ENCODE results near the gene SIRPB2. TPM values are rescaled to one million over a fixed set of nuclear protein-coding genes. Genes with fewer than 3 reads are reported as not detected.

The SIRPB2 gene
- total and polyA plus RNA-seq, 2 of the 8 experiments (the other 6 are each of a cell fraction or from before 2014, with no cell fraction given): 0.28 TPM; not detected in 1

- Histone ChIP-seq H3K4ac (replicated peaks; ENCODE audit: insufficient read length, low read depth, low read length) (no peak overlapping the region), H3K23ac (ENCODE audit: insufficient read length) (no peak overlapping the region), H3K79me2 (ENCODE audit: control insufficient read depth in 1 of 2, insufficient read depth in 2 of 2, low read length in 2 of 2) (no peaks in the 10 kb centered on the region), H4K5ac (ENCODE audit: insufficient read length, low read depth, low read length) (no peak overlapping the region), H3K9ac (replicated peaks in 1 of 4; ENCODE audit: extremely low read depth in 1 of 4, low read depth in 3 of 4, low read length in 3 of 4) (no peak overlapping the region), H3K27me3 (replicated peaks in 1 of 4; ENCODE audit: control insufficient read depth in 3 of 4, extremely low read depth in 1 of 4, insufficient read depth in 3 of 4, low read length in 3 of 4) (peaks cover 0 to 4% (median 1%) of the 10 kb centered on the region in 4 experiments; a peak in 2 of 7 replicates), H3K4me3 (ENCODE audit: extremely low read depth in 1 of 4, insufficient read depth in 2 of 4, low read depth in 3 of 4, low read length in 4 of 4) (no peak overlapping the region), H3K27ac (ENCODE audit: low read depth, low read length) (no peak overlapping the region), H2BK12ac (ENCODE audit: low read depth, low read length) (no peak overlapping the region), H4K20me1 (replicated peaks in 1 of 2; ENCODE audit: control insufficient read depth in 1 of 2, insufficient read depth in 2 of 2, low read length in 2 of 2) (no peaks in the 10 kb centered on the region), H2BK20ac (ENCODE audit: low read length) (no peak overlapping the region), H2BK120ac (replicated peaks; ENCODE audit: low read depth, low read length) (no peak overlapping the region), H4K8ac (ENCODE audit: extremely low read depth, insufficient read depth, low read length) (no peak overlapping the region), H3K79me1 (ENCODE audit: low read depth, low read length) (no peaks in the 10 kb centered on the region), H2BK15ac (ENCODE audit: low read length) (no peak overlapping the region), H3K14ac (ENCODE audit: insufficient read length) (no peak overlapping the region), H2AK5ac (ENCODE audit: low read depth, low read length) (no peak overlapping the region), H3K56ac (replicated peaks; ENCODE audit: insufficient read length, low read depth, low read length) (no peak overlapping the region), H3K9me3 (ENCODE audit: insufficient read depth in 2 of 2, low read depth in 1 of 2, low read length in 1 of 2) (no peaks in the 10 kb centered on the region), H4K91ac (replicated peaks; ENCODE audit: insufficient read length, low read length) (no peak overlapping the region), H3K23me2 (ENCODE audit: low read depth, low read length) (no peaks in the 10 kb centered on the region), H3K4me1 (replicated peaks in 1 of 4; ENCODE audit: control insufficient read depth in 3 of 4, insufficient read depth in 4 of 4, low read length in 3 of 4) (no peaks in the 10 kb centered on the region), H3K4me2 (ENCODE audit: insufficient read depth in 1 of 2, low read depth in 2 of 2, low read length in 2 of 2) (no peak overlapping the region), H2AFZ (ENCODE audit: low read length) (no peak overlapping the region), H2BK5ac (ENCODE audit: low read depth, low read length) (no peak overlapping the region), H3K18ac (ENCODE audit: extremely low read depth, low read length) (no peak overlapping the region), H3K36me3 (ENCODE audit: control insufficient read depth in 2 of 4, insufficient read depth in 4 of 4, low read length in 3 of 4) (no peaks in the 10 kb centered on the region)
- 83% methylated on average over 9 of the region's 9 CpGs; no CpG with 5 or more reads in 1 of the 2 experiments for WGBS, 2 experiments (ENCODE audit: extremely low coverage in 1 of 2, insufficient coverage in 1 of 2, insufficient read length in 1 of 2, insufficient replicate concordance in 2 of 2, low coverage in 1 of 2, low lambda C conversion rate in 2 of 2, missing lambda C conversion rate in 1 of 2)
- ChIA-PET CTCF (ENCODE audit: partially characterized antibody) (interaction anchor here (0.9 to 2.3 kb wide), 8 partner anchors 10 to 274 kb away, joined by 3 to 22 read pairs (median 3); partner anchors contain the start of gene NSFL1C), POLR2A (ENCODE audit: partially characterized antibody) (interaction anchor here (0.8 to 2.7 kb wide), 2 partner anchors 9 to 14 kb away, joined by 3 to 7 read pairs; no protein-coding TSS in a partner anchor)
- DNase-seq (ENCODE audit: low read depth in 1 of 2, low spot score in 2 of 2): no peak
- TF ChIP-seq CREB1 (IDR thresholded peaks at IDR 0.05): no peak
- TF ChIP-seq RFX5 (IDR thresholded peaks at IDR 0.05; ENCODE audit: borderline replicate concordance, low read depth, low read length): no peak
- no peak for TF ChIP-seq PHF8 (conservative IDR thresholded peaks at IDR 0.05; ENCODE audit: low read depth, low read length)
- no peak for TF ChIP-seq SUZ12 (IDR thresholded peaks at IDR 0.05; ENCODE audit: low read length)
- no peak for TF ChIP-seq CBX8 (IDR thresholded peaks at IDR 0.05; ENCODE audit: borderline replicate concordance, low read depth, low read length)
- FAIRE-seq: no peak
Measured at GRCh38 chr20:1490643-1491195, 501 bp downstream of the SIRPB2 start.

Measured in H1 (cell line).